Measurements from ENCODE around the gene NCOR1.

NCOR1 gene

DNA sequence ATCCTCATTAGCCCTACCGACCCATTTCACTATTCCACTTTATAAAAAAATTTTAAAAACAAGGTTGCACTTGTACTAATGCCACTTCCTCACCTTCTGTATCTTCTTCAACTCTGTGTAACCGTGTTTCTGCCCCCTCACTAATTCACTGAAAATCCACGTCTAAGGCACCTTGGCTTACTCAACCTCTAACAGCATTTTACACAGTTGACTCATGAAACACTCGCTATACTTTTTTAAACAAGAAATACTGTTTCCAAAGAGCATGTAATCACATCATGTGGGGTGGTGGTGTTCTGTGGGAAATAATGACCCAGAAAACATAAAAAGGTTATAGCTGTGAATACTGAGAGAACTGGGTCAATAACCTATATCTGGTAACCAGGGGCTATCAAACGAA lies 79.9 kb downstream of the NCOR1 start (continued):
- no peak for TF ChIP-seq ISL1 (CRISPR knock-in tag; IDR thresholded peaks at IDR 0.05)

- TF ChIP-seq PPARA (CRISPR knock-in tag; IDR thresholded peaks at IDR 0.05; ENCODE audit: borderline replicate concordance) = no peak
- TF ChIP-seq ZNF565 (CRISPR knock-in tag; conservative IDR thresholded peaks at IDR 0.05; ENCODE audit: low read depth) = no peak
- TF ChIP-seq TCF4 (CRISPR knock-in tag; IDR thresholded peaks at IDR 0.05; ENCODE audit: borderline replicate concordance) = no peak
- TF ChIP-seq CREB5 (CRISPR knock-in tag; IDR thresholded peaks at IDR 0.05; ENCODE audit: low read depth) = no peak
- TF ChIP-seq GLIS3 (CRISPR knock-in tag; IDR thresholded peaks at IDR 0.05) = no peak
- no peak for TF ChIP-seq ZNF70 (CRISPR knock-in tag; IDR thresholded peaks at IDR 0.05)
- no peak for TF ChIP-seq ISL1 (CRISPR knock-in tag; IDR thresholded peaks at IDR 0.05)
- TF ChIP-seq ZFP3 (CRISPR knock-in tag; IDR thresholded peaks at IDR 0.05) = no peak
- TF ChIP-seq SNAI2 (CRISPR knock-in tag; IDR thresholded peaks at IDR 0.05) = no peak
- no peak for TF ChIP-seq ZC3H10 (CRISPR knock-in tag; IDR thresholded peaks at IDR 0.05)
- no peak for TF ChIP-seq ESRRG (CRISPR knock-in tag; IDR thresholded peaks at IDR 0.05)
- no peak for TF ChIP-seq ZNF8 (CRISPR knock-in tag; IDR thresholded peaks at IDR 0.05)
- no peak for TF ChIP-seq ARNTL (CRISPR knock-in tag; IDR thresholded peaks at IDR 0.05; ENCODE audit: borderline replicate concordance, low read depth)
- no peak for TF ChIP-seq CSRNP3 (CRISPR knock-in tag; IDR thresholded peaks at IDR 0.05)
- TF ChIP-seq, protein P1, sequence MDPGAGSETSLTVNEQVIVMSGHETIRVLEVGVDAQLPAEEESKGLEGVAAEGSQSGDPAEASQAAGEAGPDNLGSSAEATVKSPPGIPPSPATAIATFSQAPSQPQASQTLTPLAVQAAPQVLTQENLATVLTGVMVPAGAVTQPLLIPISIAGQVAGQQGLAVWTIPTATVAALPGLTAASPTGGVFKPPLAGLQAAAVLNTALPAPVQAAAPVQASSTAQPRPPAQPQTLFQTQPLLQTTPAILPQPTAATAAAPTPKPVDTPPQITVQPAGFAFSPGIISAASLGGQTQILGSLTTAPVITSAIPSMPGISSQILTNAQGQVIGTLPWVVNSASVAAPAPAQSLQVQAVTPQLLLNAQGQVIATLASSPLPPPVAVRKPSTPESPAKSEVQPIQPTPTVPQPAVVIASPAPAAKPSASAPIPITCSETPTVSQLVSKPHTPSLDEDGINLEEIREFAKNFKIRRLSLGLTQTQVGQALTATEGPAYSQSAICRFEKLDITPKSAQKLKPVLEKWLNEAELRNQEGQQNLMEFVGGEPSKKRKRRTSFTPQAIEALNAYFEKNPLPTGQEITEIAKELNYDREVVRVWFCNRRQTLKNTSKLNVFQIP (CRISPR knock-in tag; IDR thresholded peaks at IDR 0.05; ENCODE audit: borderline replicate concordance, low read depth) = no peak
- no peak for TF ChIP-seq OSR1 (CRISPR knock-in tag; IDR thresholded peaks at IDR 0.05)
- TF ChIP-seq BACH2 (CRISPR knock-in tag; IDR thresholded peaks at IDR 0.05; ENCODE audit: borderline replicate concordance) = no peak
- no peak for TF ChIP-seq PATZ1 (CRISPR knock-in tag; IDR thresholded peaks at IDR 0.05; ENCODE audit: borderline replicate concordance)
- TF ChIP-seq RARB (CRISPR knock-in tag; IDR thresholded peaks at IDR 0.05) = no peak
- ATAC-seq = no peak
Measured at GRCh38 chr17:16131593-16131992, 83.7 kb downstream of the NCOR1 start.

DNA sequence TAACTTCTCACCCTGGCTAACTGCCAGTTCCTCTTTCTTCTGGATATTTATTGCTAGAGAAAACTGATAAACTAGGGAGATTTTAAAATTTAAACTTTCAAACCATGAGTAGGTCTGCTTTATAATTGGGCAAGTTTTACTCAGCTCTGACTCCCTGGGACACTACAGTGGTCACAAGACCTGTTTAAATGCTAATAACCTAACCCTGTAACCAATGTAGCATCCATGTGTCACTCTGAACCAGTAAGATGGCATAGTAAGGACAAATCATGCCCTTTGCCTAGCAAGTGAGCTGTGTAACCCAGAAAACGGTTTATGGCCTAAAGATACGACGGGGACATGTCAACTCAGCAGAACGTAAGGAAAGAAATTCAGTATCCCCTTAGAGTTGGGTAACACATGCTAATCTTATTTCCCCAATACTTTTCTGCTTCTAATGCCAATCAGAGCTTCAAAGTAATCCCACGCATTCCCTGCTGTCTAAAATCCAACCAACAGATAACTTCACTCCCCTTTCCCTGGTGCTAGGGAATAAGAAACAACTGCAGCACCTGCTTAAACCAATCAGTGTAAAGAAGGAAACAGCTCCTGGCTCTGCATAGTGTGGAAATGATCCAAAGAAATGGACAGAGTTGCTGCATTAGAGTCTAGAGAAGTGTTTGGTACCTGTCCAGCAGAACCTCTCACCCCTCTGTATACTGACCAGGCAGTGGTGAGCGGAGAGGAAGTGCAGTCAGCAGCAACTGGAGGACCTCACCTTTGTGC lies 85.7 kb downstream of the NCOR1 start:
- ATAC-seq = no peak
- no peak for TF ChIP-seq RARB (CRISPR knock-in tag; IDR thresholded peaks at IDR 0.05)
- TF ChIP-seq ISL1 (CRISPR knock-in tag; IDR thresholded peaks at IDR 0.05) = no peak
- TF ChIP-seq ZNF565 (CRISPR knock-in tag; conservative IDR thresholded peaks at IDR 0.05; ENCODE audit: low read depth) = no peak
- TF ChIP-seq ZFP3 (CRISPR knock-in tag; IDR thresholded peaks at IDR 0.05) = no peak
- TF ChIP-seq ZNF8 (CRISPR knock-in tag; IDR thresholded peaks at IDR 0.05) = no peak
- no peak for TF ChIP-seq ESRRG (CRISPR knock-in tag; IDR thresholded peaks at IDR 0.05)
- TF ChIP-seq PPARA (CRISPR knock-in tag; IDR thresholded peaks at IDR 0.05; ENCODE audit: borderline replicate concordance) = no peak
- no peak for TF ChIP-seq ZC3H10 (CRISPR knock-in tag; IDR thresholded peaks at IDR 0.05)
- no peak for TF ChIP-seq CSRNP3 (CRISPR knock-in tag; IDR thresholded peaks at IDR 0.05)
- no peak for TF ChIP-seq TCF4 (CRISPR knock-in tag; IDR thresholded peaks at IDR 0.05; ENCODE audit: borderline replicate concordance)
- TF ChIP-seq TOX (CRISPR knock-in tag; IDR thresholded peaks at IDR 0.05; ENCODE audit: borderline replicate concordance) = no peak
- TF ChIP-seq ARNTL (CRISPR knock-in tag; IDR thresholded peaks at IDR 0.05; ENCODE audit: borderline replicate concordance, low read depth) = no peak
- TF ChIP-seq ZFP30 (CRISPR knock-in tag; IDR thresholded peaks at IDR 0.05) = no peak
- TF ChIP-seq TSHZ2 (CRISPR knock-in tag; IDR thresholded peaks at IDR 0.05) = no peak
- TF ChIP-seq, protein P1 (CRISPR knock-in tag; IDR thresholded peaks at IDR 0.05; ENCODE audit: borderline replicate concordance, low read depth) = no peak
- no peak for TF ChIP-seq CREB5 (CRISPR knock-in tag; IDR thresholded peaks at IDR 0.05; ENCODE audit: low read depth)

Data from SK-N-SH treated with all-trans-retinoic acid at 6 μM for 48 hours (cell line).